Measurements from ENCODE around the gene GARS1.
"Not testable (repeated sequence)": the region's sequence is repeated elsewhere in the genome, so short reads cannot be mapped to it uniquely, and the experiment has no call there.

Gene GARS1

GRCh38 chr7:30627026-30627425, 32.3 kb downstream of the GARS1 start:
- DNase-seq (ENCODE audit: low read depth) = no peak

- no peak for DNase-seq (ENCODE audit: low read depth)
Observed at GRCh38 chr7:30630986-30631385, 36.3 kb downstream of the GARS1 start.

- no peak for DNase-seq (ENCODE audit: low read depth)
Observed at GRCh38 chr7:30633223-30633622, 38.5 kb downstream of the GARS1 start.

- DNase-seq (ENCODE audit: low read depth) = no peak
Observed at GRCh38 chr7:30634193-30634626, 39.5 kb downstream of the GARS1 start.

GRCh38 chr7:30634634-30635201, 40.0 kb downstream of the GARS1 start:
- DNase-seq (ENCODE audit: low read depth) = no peak

- DNase-seq (ENCODE audit: low read depth) = no peak
Observed at GRCh38 chr7:30635798-30636197, 41.1 kb downstream of the GARS1 start.

- DNase-seq (ENCODE audit: low read depth) = not testable (repeated sequence)
Observed at GRCh38 chr7:30642322-30642721, 47.6 kb downstream of the GARS1 start.

GRCh38 chr7:30642789-30643188, 48.1 kb downstream of the GARS1 start:
- DNase-seq (ENCODE audit: low read depth) = no peak

GRCh38 chr7:30644286-30644955, 49.7 kb downstream of the GARS1 start:
- DNase-seq (ENCODE audit: low read depth) = no peak

GRCh38 chr7:30645661-30646060, 51.0 kb downstream of the GARS1 start:
- no peak for DNase-seq (ENCODE audit: low read depth)

GRCh38 chr7:30646154-30646553, 51.5 kb downstream of the GARS1 start:
- no peak for DNase-seq (ENCODE audit: low read depth)

GRCh38 chr7:30647589-30648364, 53.1 kb downstream of the GARS1 start:
- no peak for DNase-seq (ENCODE audit: low read depth)

GRCh38 chr7:30648744-30649540, 54.3 kb downstream of the GARS1 start:
- no peak for DNase-seq (ENCODE audit: low read depth)

GRCh38 chr7:30649717-30650420, 55.2 kb downstream of the GARS1 start:
- DNase-seq (ENCODE audit: low read depth) = no peak

- DNase-seq (ENCODE audit: low read depth) = no peak
Observed at GRCh38 chr7:30650421-30650808, 55.7 kb downstream of the GARS1 start.

GRCh38 chr7:30652132-30652531, 57.5 kb downstream of the GARS1 start:
- no peak for DNase-seq (ENCODE audit: low read depth)

- DNase-seq (ENCODE audit: low read depth) = no peak
Observed at GRCh38 chr7:30652698-30653641, 58.3 kb downstream of the GARS1 start.

- DNase-seq (ENCODE audit: low read depth) = no peak
Observed at GRCh38 chr7:30654296-30655090, 59.8 kb downstream of the GARS1 start.

- DNase-seq (ENCODE audit: low read depth) = no peak
Observed at GRCh38 chr7:30655096-30655970, 60.7 kb downstream of the GARS1 start.

Measured in iris pigment epithelial cell (primary cell).